ENCODE results near the gene MSH5. TPM values are rescaled to one million over a fixed set of nuclear protein-coding genes. Genes with fewer than 3 reads are reported as not detected.
A peak's percentile ranks its signal among the peaks of the same experiment; 100 is the strongest.

The MSH5 gene
- polyA plus RNA-seq, 1 donor (not counting 4 experiments of a cell fraction or from before 2014, with no cell fraction given), result 14.8 TPM

DNA sequence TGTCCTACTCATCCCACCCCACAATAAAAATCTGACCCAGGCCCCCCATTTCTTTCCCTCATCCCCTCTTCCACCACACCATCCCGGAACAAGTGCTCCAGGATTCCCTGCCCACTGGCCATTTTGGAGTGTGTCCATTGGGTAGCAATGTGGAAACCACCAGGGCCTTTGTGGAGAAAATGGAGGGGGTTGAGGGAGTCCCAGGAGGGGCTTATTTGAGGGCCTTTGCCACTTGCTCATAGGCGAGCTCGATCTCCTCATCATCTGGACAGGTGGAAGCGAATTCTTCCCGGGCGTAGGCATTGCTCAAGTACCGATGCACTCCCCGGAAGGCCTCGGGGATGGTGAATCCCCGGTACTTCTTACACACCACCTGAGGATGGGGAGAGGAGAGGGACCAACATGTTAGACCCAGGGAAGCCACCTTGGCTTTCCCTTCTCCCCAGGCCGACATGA is 9.1 kb upstream of the MSH5 start:
- Histone ChIP-seq H3K4me1 (ENCODE audit: control insufficient read depth, extremely low read depth, insufficient read depth, low read length) (peaks cover 25% of the 10 kb centered on the region), H4K20me1 (ENCODE audit: control insufficient read depth, extremely low read depth, insufficient read depth, low read length) (peaks cover 19% of the 10 kb centered on the region), H3K9me1 (ENCODE audit: control insufficient read depth, extremely low read depth, insufficient read depth, low read length) (peaks cover 4% of the 10 kb centered on the region), H3K9me3 (ENCODE audit: control insufficient read depth, low read depth, low read length) (no peaks in the 10 kb centered on the region), H3K27me3 (ENCODE audit: control insufficient read depth, extremely low read depth, insufficient read depth, low read length) (no peaks in the 10 kb centered on the region), H3K4me2 (ENCODE audit: control insufficient read depth, extremely low read depth, insufficient read depth, low read depth, low read length) (peak overlapping the region; percentile 91), H3K36me3 (ENCODE audit: control insufficient read depth in 2 of 2, extremely low read depth in 1 of 2, insufficient read depth in 2 of 2, low read length in 2 of 2) (peaks cover 29 to 43% of the 10 kb centered on the region in 2 experiments), H3K9ac (ENCODE audit: control insufficient read depth, extremely low read depth, insufficient read depth, low read length) (no peak overlapping the region), H3K27ac (ENCODE audit: control insufficient read depth, insufficient read depth, low read length) (no peak overlapping the region), H3K79me2 (ENCODE audit: control insufficient read depth, insufficient read depth, low read length) (peaks cover 26% of the 10 kb centered on the region), H3K4me3 (ENCODE audit: control insufficient read depth in 2 of 3, extremely low read depth in 1 of 3, insufficient read depth in 2 of 3, low read depth in 1 of 3, low read length in 3 of 3) (no peak overlapping the region), H2AFZ (ENCODE audit: control insufficient read depth, low read length) (no peak overlapping the region)
- DNase-seq (ENCODE audit: low read depth, low spot score) (no peak), FAIRE-seq (no peak)
- no peak for TF ChIP-seq EZH2 (IDR thresholded peaks at IDR 0.05; ENCODE audit: low read length)
- TF ChIP-seq, protein P1, sequence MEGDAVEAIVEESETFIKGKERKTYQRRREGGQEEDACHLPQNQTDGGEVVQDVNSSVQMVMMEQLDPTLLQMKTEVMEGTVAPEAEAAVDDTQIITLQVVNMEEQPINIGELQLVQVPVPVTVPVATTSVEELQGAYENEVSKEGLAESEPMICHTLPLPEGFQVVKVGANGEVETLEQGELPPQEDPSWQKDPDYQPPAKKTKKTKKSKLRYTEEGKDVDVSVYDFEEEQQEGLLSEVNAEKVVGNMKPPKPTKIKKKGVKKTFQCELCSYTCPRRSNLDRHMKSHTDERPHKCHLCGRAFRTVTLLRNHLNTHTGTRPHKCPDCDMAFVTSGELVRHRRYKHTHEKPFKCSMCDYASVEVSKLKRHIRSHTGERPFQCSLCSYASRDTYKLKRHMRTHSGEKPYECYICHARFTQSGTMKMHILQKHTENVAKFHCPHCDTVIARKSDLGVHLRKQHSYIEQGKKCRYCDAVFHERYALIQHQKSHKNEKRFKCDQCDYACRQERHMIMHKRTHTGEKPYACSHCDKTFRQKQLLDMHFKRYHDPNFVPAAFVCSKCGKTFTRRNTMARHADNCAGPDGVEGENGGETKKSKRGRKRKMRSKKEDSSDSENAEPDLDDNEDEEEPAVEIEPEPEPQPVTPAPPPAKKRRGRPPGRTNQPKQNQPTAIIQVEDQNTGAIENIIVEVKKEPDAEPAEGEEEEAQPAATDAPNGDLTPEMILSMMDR (optimal IDR thresholded peaks at IDR 0.05 in 1 of 3, IDR thresholded peaks at IDR 0.05 in 1 of 3, conservative IDR thresholded peaks at IDR 0.05 in 1 of 3; ENCODE audit: extremely low read depth in 1 of 3, insufficient read depth in 2 of 3, low read length in 3 of 3), result no peak
- dilution Hi-C loops (cut with MboI; ENCODE audit: extremely low pct_ligation_motif_present, low sequenced_read_pairs), result no loop called here

DNA sequence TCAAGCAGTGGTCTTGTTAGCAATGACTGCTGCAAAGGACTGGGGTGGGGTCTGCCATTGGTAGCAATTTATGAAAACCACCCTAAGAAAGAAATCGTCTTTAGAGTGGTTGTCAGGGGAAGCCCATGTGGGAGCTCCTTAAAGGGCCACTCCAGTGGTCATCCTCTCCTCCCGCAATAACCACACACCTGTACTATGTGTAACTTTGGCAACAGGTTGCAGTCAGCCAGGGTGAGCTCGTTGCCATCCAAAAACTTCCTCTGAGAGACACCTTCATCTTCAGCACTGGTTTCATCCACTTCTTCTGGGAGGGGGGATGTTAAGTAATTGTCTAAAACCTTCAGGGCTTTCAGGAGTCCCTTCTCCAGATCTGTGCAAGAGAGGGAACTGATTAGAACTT is 7.8 kb upstream of the MSH5 start:
- no peak for TF ChIP-seq EZH2 (IDR thresholded peaks at IDR 0.05; ENCODE audit: low read length)
- TF ChIP-seq, protein P1 (optimal IDR thresholded peaks at IDR 0.05 in 1 of 3, IDR thresholded peaks at IDR 0.05 in 1 of 3, conservative IDR thresholded peaks at IDR 0.05 in 1 of 3; ENCODE audit: extremely low read depth in 1 of 3, insufficient read depth in 2 of 3, low read length in 3 of 3), result no peak
- Histone ChIP-seq H3K9me1 (ENCODE audit: control insufficient read depth, extremely low read depth, insufficient read depth, low read length) (peaks cover 4% of the 10 kb centered on the region), H3K27me3 (ENCODE audit: control insufficient read depth, extremely low read depth, insufficient read depth, low read length) (no peaks in the 10 kb centered on the region), H2AFZ (ENCODE audit: control insufficient read depth, low read length) (no peak overlapping the region), H3K4me1 (ENCODE audit: control insufficient read depth, extremely low read depth, insufficient read depth, low read length) (peaks cover 30% of the 10 kb centered on the region), H4K20me1 (ENCODE audit: control insufficient read depth, extremely low read depth, insufficient read depth, low read length) (peaks cover 19% of the 10 kb centered on the region), H3K4me3 (ENCODE audit: control insufficient read depth in 2 of 3, extremely low read depth in 1 of 3, insufficient read depth in 2 of 3, low read depth in 1 of 3, low read length in 3 of 3) (no peak overlapping the region), H3K79me2 (ENCODE audit: control insufficient read depth, insufficient read depth, low read length) (peaks cover 39% of the 10 kb centered on the region), H3K4me2 (ENCODE audit: control insufficient read depth, extremely low read depth, insufficient read depth, low read depth, low read length) (no peak overlapping the region), H3K9ac (ENCODE audit: control insufficient read depth, extremely low read depth, insufficient read depth, low read length) (no peak overlapping the region), H3K36me3 (ENCODE audit: control insufficient read depth in 2 of 2, extremely low read depth in 1 of 2, insufficient read depth in 2 of 2, low read length in 2 of 2) (peaks cover 29 to 42% of the 10 kb centered on the region in 2 experiments), H3K27ac (ENCODE audit: control insufficient read depth, insufficient read depth, low read length) (no peak overlapping the region), H3K9me3 (ENCODE audit: control insufficient read depth, low read depth, low read length) (no peaks in the 10 kb centered on the region)
- no peak for DNase-seq (ENCODE audit: low read depth, low spot score)
- dilution Hi-C loops (cut with MboI; ENCODE audit: extremely low pct_ligation_motif_present, low sequenced_read_pairs), result no loop called here
- FAIRE-seq, result no peak

Data from keratinocyte (primary cell).